ENCODE data around the gene AGBL4.

Gene AGBL4

DNA sequence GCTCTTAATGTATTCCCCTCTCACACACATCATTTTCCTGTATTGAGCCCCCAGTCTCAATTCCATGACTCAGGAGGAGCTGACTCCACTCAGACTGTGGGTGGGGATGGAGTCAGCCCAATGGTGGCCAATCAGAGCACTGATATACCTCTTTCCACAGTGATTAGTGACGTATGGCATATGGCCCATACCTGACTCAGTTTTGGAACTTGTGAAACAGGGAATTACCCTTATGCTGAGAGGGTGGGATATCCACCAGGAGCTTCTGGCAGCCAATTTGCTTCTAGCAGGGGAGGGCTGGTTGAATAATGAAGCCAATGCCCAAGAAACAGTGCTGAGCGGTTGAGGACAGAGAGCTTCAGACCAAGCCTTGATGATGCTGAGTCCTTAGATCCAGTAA is 1465.4 kb downstream of the AGBL4 start:
- H3K27me3 ChIP-seq (ENCODE audit: insufficient read depth, low read length) = peaks cover 6% of the 10 kb centered on the region; the same call in 1 of the 2 replicates
- no peaks in the 10 kb centered on the region for H3K36me3 ChIP-seq (ENCODE audit: insufficient read depth, low read length)
- no peak overlapping the region for H2AFZ ChIP-seq (ENCODE audit: low read length, unreplicated experiment)
- H3K4me3 ChIP-seq (ENCODE audit: low read depth, low read length) = no peak overlapping the region
- no peak overlapping the region for H3K27ac ChIP-seq (ENCODE audit: low read depth, low read length)
- H3K4me1 ChIP-seq (ENCODE audit: control insufficient read depth, insufficient read depth, low read length, unreplicated experiment) = no peaks in the 10 kb centered on the region
- H3K79me2 ChIP-seq (ENCODE audit: control insufficient read depth, insufficient read depth, low read length, unreplicated experiment) = no peaks in the 10 kb centered on the region

DNA sequence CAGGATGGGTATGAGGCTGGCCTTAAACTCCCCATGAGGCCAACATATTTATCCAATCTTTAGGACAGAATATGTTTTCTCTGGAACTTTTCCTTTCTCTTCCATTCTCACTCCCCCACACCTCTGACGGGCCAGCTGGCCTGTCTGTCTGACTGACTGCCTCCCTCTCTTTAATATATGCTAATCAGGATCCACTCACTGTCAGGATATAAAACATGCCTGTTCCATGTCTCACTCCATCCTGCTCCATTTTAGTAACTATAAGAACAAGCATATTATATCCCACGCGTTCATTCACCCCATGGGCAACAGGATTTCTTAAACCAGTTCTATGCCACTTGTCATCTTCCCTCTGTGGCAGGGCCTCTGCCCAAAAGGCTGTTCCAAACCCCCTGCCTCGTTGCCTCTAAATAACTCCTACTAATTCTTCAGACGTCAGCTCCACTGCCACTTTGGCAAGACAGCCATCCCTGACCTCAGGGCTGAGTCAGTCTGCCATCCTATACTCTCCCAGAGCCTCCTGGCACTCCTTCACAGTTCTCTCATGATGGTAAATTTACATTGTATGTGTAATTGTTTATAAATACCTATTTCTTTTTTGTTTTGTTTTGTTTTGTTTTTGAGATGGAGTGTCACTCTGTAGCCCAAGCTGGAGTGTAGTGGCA is 1467.4 kb downstream of the AGBL4 start:
- Histone ChIP-seq H2AFZ (ENCODE audit: low read length, unreplicated experiment) (no peak overlapping the region), H3K4me1 (ENCODE audit: control insufficient read depth, insufficient read depth, low read length, unreplicated experiment) (no peaks in the 10 kb centered on the region), H3K4me3 (ENCODE audit: low read depth, low read length) (no peak overlapping the region), H3K36me3 (ENCODE audit: insufficient read depth, low read length) (no peaks in the 10 kb centered on the region), H3K27ac (ENCODE audit: low read depth, low read length) (no peak overlapping the region), H3K27me3 (ENCODE audit: insufficient read depth, low read length) (peaks cover 6% of the 10 kb centered on the region; the same call in 1 of the 2 replicates), H3K79me2 (ENCODE audit: control insufficient read depth, insufficient read depth, low read length, unreplicated experiment) (no peaks in the 10 kb centered on the region)

DNA sequence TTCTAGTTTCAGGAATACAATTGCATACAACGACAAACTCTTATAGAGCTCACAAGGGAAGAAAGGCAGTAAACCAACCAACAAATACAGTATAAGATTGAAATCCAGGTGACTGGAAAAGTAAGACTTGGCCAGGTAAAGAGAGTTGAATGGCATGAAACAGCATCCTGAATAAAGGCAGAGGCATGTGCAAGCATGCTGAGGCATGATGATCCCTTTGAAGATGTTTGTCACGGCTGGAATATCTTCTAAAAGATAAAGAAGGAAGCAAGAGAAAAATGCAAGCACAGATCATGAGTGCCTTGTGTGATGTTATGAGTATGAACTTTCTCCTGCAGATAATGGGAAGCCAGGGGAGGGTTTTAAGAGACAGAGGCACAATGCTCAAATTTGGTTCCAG is 1468.5 kb downstream of the AGBL4 start:
- H2AFZ ChIP-seq (ENCODE audit: low read length, unreplicated experiment) = no peak overlapping the region
- H3K27ac ChIP-seq (ENCODE audit: low read depth, low read length) = no peak overlapping the region
- no peak overlapping the region for H3K4me3 ChIP-seq (ENCODE audit: low read depth, low read length)
- no peaks in the 10 kb centered on the region for H3K36me3 ChIP-seq (ENCODE audit: insufficient read depth, low read length)
- no peaks in the 10 kb centered on the region for H3K4me1 ChIP-seq (ENCODE audit: control insufficient read depth, insufficient read depth, low read length, unreplicated experiment)
- H3K27me3 ChIP-seq (ENCODE audit: insufficient read depth, low read length) = peaks cover 14% of the 10 kb centered on the region
- H3K79me2 ChIP-seq (ENCODE audit: control insufficient read depth, insufficient read depth, low read length, unreplicated experiment) = no peaks in the 10 kb centered on the region

DNA sequence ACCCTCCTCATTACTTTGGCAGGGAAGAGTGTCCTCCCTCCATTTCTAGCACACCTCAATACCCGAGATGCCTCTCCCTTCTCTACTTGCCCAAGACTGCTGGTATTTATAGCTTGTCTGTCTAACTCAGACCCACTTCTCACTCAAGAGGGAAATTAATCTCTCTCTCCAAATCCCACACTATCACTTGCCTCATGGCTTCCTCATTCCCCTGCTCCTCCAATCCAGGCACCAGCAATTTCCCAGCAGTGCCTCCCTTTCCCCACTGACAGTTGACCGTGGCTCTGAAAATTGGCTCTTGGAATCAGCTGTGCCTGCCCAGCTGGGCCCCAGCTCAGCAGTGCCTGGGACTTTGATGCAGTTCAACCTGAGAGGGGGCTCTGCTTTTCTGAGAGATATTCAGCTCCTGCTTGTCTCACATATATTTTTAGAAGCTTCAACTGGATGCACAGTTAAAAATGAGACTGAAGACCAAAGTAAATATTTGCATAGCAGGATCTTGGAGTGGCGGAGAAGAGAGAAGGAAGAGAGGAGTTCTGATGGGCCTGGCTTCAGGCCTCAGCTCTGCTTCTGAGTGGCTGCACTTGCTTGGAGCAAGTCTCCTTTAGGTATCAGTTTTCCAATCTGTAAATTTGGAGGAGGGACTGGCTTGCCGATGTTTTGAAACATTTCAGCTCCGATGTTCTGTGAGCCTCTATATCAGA is 1470.7 kb downstream of the AGBL4 start:
- peaks cover 11% of the 10 kb centered on the region for H3K27me3 ChIP-seq (ENCODE audit: insufficient read depth, low read length)
- no peaks in the 10 kb centered on the region for H3K4me1 ChIP-seq (ENCODE audit: control insufficient read depth, insufficient read depth, low read length, unreplicated experiment)
- no peaks in the 10 kb centered on the region for H3K79me2 ChIP-seq (ENCODE audit: control insufficient read depth, insufficient read depth, low read length, unreplicated experiment)
- no peak overlapping the region for H2AFZ ChIP-seq (ENCODE audit: low read length, unreplicated experiment)
- no peaks in the 10 kb centered on the region for H3K36me3 ChIP-seq (ENCODE audit: insufficient read depth, low read length)
- H3K4me3 ChIP-seq (ENCODE audit: low read depth, low read length) = no peak overlapping the region
- no peak overlapping the region for H3K27ac ChIP-seq (ENCODE audit: low read depth, low read length)

DNA sequence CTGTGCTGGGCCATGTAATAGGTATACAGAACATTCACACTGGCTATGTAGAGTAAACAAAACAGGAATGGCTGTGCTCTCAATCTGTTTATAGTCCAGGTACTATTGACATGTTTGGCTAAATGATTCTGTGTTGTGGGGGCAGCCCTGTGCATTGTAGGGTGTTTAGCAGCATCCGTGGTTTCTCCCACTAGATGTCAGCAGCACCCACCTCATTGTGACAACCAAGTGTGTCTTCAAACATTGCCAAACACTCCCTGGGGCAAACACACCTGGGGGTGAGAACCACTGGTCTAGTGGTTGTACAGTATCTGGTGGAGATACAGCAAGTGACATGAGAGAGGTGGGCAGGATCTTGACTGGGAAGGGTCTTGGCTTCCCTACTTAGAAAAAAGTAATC is 1471.3 kb downstream of the AGBL4 start:
- H3K36me3 ChIP-seq (ENCODE audit: insufficient read depth, low read length) = no peaks in the 10 kb centered on the region
- no peak overlapping the region for H3K4me3 ChIP-seq (ENCODE audit: low read depth, low read length)
- no peaks in the 10 kb centered on the region for H3K4me1 ChIP-seq (ENCODE audit: control insufficient read depth, insufficient read depth, low read length, unreplicated experiment)
- no peak overlapping the region for H3K27ac ChIP-seq (ENCODE audit: low read depth, low read length)
- no peak overlapping the region for H2AFZ ChIP-seq (ENCODE audit: low read length, unreplicated experiment)
- peaks cover 11% of the 10 kb centered on the region for H3K27me3 ChIP-seq (ENCODE audit: insufficient read depth, low read length)
- no peaks in the 10 kb centered on the region for H3K79me2 ChIP-seq (ENCODE audit: control insufficient read depth, insufficient read depth, low read length, unreplicated experiment)

DNA sequence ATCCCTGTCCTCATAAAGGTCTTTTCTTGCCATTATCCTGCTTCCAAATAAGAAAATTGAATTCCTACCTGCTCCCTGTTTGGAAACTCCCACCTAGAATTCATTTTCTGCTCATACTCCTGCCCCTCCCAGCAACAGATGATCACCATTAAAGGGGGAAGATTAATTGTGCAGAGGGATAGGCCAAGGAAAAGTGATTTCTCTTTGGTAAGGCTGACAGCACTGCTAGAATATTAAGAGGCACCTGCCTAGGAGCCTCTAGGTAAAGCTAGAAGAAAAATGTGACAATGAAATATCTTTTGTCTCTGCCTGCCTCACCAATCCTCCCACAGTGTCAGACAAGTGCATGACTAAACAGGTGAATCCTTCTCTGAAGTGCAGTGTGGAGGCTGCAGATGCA is 1474.8 kb downstream of the AGBL4 start:
- peaks cover 15% of the 10 kb centered on the region for H3K27me3 ChIP-seq (ENCODE audit: insufficient read depth, low read length)
- H3K36me3 ChIP-seq (ENCODE audit: insufficient read depth, low read length) = no peaks in the 10 kb centered on the region
- no peak overlapping the region for H3K4me3 ChIP-seq (ENCODE audit: low read depth, low read length)
- H3K79me2 ChIP-seq (ENCODE audit: control insufficient read depth, insufficient read depth, low read length, unreplicated experiment) = no peaks in the 10 kb centered on the region
- H3K27ac ChIP-seq (ENCODE audit: low read depth, low read length) = no peak overlapping the region
- no peaks in the 10 kb centered on the region for H3K4me1 ChIP-seq (ENCODE audit: control insufficient read depth, insufficient read depth, low read length, unreplicated experiment)
- H2AFZ ChIP-seq (ENCODE audit: low read length, unreplicated experiment) = no peak overlapping the region

DNA sequence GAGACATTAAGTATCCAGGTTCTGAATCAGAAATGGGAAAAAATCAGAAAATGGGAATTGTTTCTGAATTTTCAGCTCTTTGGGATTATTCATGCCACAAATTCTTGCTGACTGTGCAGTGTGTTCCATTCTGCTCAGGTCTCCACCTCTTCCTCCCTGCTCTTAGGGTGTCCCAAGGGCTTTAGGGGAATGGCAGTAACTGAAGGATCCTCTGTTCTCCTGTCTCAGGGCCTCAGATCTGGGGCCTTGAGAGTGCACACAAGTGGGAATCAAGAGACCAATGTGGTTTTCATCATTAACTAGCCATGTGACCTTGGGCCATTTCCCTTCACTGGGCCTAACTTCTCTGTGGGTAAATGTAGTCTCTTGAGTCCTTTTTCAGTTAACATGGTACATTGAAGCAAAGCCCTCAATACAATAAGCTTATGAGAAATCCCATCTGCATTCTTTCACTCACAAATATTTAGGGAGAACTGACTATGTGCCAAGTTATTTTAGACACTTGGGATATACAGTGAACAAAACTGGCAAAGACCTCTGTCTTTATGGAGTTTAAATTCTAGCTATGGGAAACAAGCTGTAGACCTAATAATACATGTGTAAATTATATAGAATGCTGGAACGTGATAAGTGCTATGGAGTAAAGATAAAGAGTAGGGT is 1476.1 kb downstream of the AGBL4 start:
- H3K4me3 ChIP-seq (ENCODE audit: low read depth, low read length) = no peak overlapping the region
- no peaks in the 10 kb centered on the region for H3K4me1 ChIP-seq (ENCODE audit: control insufficient read depth, insufficient read depth, low read length, unreplicated experiment)

DNA sequence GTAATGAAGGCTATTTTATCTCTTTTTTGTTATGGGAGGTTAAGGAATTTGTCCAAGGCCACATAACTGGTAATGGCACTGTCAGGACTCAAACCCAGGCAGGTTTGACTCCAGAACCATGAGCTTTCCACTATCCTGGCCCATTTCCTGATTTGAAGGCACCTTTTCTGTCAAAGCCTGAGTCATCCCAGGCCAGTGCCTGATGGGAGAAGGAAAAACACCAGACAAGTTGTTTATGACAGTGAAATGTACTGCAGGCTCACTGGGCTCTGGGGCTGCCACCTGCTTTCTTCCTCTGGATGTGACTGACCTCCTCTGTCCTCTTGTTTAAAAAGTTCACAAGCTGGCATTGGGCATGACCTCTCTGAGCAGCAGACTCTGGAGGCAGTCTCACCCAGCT is 1479.9 kb downstream of the AGBL4 start:
- H3K36me3 ChIP-seq (ENCODE audit: insufficient read depth, low read length) = no peaks in the 10 kb centered on the region
- H3K4me1 ChIP-seq (ENCODE audit: control insufficient read depth, insufficient read depth, low read length, unreplicated experiment) = no peaks in the 10 kb centered on the region
- no peak overlapping the region for H3K27ac ChIP-seq (ENCODE audit: low read depth, low read length)
- no peak overlapping the region for H3K4me3 ChIP-seq (ENCODE audit: low read depth, low read length)
- H3K79me2 ChIP-seq (ENCODE audit: control insufficient read depth, insufficient read depth, low read length, unreplicated experiment) = no peaks in the 10 kb centered on the region
- H3K27me3 ChIP-seq (ENCODE audit: insufficient read depth, low read length) = peaks cover 4% of the 10 kb centered on the region; the same call in 1 of the 2 replicates
- H2AFZ ChIP-seq (ENCODE audit: low read length, unreplicated experiment) = no peak overlapping the region

More for the DNA sequence above, 1476.1 kb downstream of the AGBL4 start:
- Histone ChIP-seq H3K36me3 (ENCODE audit: insufficient read depth, low read length) (no peaks in the 10 kb centered on the region), H3K27me3 (ENCODE audit: insufficient read depth, low read length) (peaks cover 15% of the 10 kb centered on the region), H3K27ac (ENCODE audit: low read depth, low read length) (no peak overlapping the region), H3K79me2 (ENCODE audit: control insufficient read depth, insufficient read depth, low read length, unreplicated experiment) (no peaks in the 10 kb centered on the region), H2AFZ (ENCODE audit: low read length, unreplicated experiment) (no peak overlapping the region)

DNA sequence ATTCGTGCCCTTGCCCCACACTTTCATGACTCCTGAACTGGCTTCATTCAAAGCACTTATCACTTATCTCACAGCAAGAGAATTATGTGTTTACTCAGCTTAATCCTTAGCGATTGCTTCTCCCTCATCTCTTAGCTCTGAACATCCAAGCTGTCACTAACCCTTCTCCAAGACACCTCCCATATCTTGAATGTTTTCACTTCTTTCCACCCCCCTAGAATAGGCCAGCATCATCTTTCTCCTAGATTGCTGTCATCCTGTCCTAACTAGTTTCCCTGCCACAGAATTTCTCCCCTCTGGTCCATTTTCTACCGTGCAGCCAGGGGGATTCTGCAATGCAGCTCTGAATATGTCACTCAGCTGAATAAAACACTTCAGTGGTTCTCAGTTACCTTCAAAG is 1483.2 kb downstream of the AGBL4 start:
- H3K27me3 ChIP-seq (ENCODE audit: insufficient read depth, low read length) = peaks cover 13% of the 10 kb centered on the region; the same call in 1 of the 2 replicates
- H3K27ac ChIP-seq (ENCODE audit: low read depth, low read length) = no peak overlapping the region
- H3K4me3 ChIP-seq (ENCODE audit: low read depth, low read length) = no peak overlapping the region
- H2AFZ ChIP-seq (ENCODE audit: low read length, unreplicated experiment) = no peak overlapping the region
- H3K36me3 ChIP-seq (ENCODE audit: insufficient read depth, low read length) = no peaks in the 10 kb centered on the region
- H3K4me1 ChIP-seq (ENCODE audit: control insufficient read depth, insufficient read depth, low read length, unreplicated experiment) = no peaks in the 10 kb centered on the region
- no peaks in the 10 kb centered on the region for H3K79me2 ChIP-seq (ENCODE audit: control insufficient read depth, insufficient read depth, low read length, unreplicated experiment)

DNA sequence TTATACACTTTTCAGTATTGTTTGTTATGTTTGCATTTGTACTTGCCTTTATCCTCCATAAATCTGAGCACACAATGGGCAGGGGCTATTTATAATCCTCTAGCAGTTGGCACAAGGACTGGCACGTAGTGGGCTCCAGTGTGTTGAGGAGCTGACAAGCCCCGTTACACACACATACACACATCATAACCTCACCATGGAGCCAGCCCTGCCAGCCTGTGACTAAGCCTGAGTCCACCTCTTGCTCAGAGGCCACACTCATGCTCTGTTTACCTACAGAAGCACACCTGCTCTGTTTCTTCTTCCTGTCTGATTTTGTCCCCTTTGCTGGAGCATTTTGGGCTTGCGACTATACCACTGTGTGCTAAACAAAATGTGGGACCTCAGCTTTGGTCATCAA is 1487.3 kb downstream of the AGBL4 start:
- Histone ChIP-seq H3K36me3 (ENCODE audit: insufficient read depth, low read length) (no peaks in the 10 kb centered on the region), H3K27me3 (ENCODE audit: insufficient read depth, low read length) (peaks cover 23% of the 10 kb centered on the region; the same call in 1 of the 2 replicates), H3K79me2 (ENCODE audit: control insufficient read depth, insufficient read depth, low read length, unreplicated experiment) (no peaks in the 10 kb centered on the region), H3K4me1 (ENCODE audit: control insufficient read depth, insufficient read depth, low read length, unreplicated experiment) (no peaks in the 10 kb centered on the region), H3K4me3 (ENCODE audit: low read depth, low read length) (no peak overlapping the region), H2AFZ (ENCODE audit: low read length, unreplicated experiment) (no peak overlapping the region), H3K27ac (ENCODE audit: low read depth, low read length) (no peak overlapping the region)

Data from ACC112 (cell line).